Right hindlimb (tissue), 1 donor: ENCODE results near the gene NUMA1.

ENCODE experiments used
- DNase-seq: peaks from one replicate; pipeline ENCODE4 v3.0.0-alpha.2; 2018

Gene NUMA1

DNA sequence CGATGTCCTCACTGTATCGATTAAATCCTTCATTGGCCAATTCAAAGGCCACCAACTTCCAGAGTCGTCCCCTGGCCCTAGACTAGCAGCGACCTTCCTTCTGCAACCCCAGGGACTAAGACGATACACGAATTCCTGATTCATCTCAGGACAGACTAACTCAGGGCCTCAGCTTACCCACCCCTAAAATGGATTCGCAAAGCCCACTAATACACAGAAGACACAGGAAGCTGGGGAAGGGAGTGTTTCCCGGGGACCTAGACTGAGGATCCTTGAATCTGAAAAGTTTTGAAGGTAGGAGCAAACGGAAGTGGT, 22.2 kb upstream of the NUMA1 start:
- DNase-seq, result no peak

DNA sequence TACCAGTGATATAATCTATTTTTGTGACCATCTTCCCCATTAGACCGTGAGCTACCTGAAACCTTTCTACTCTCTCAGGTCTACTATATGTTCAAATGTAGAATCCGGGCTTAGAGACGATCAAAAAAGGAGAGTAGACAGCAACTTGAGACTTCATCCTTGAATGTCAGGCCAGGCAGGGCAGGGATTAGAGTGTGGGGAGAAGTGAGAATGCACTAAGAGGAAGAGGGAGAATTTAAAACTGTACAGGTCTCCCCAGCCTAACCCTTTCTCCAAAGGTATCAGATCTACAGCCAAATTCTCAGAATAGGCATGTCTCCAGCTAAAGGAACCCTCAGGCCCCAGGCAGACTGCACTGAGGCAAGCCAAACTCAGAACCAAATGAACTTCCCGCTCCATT, 21.8 kb upstream of the NUMA1 start:
- no peak for DNase-seq

DNA sequence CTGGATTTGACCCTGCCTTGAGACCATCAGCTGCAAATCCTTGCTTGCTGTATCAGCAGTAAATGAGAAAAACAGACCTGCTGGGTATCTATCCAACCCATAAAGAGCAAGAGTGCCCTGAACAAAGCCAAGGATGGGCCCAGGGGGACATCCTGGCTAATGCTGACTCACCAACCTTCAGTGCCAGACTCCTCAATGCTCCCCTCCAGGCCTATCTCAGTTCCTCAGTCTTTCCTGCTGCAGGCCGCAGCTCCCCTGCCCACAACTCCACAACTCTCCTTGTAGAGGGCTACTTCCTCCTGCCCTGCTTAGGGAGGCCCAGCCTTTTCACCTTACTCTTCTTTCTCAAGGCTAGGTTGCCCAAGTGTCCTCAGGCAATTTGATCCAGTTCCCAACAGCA, 20.1 kb upstream of the NUMA1 start:
- DNase-seq, result no peak

GRCh38 chr11:72100009-72100408, 19.7 kb upstream of the NUMA1 start:
- no peak for DNase-seq

GRCh38 chr11:72098741-72099140, 18.4 kb upstream of the NUMA1 start:
- no peak for DNase-seq

- DNase-seq, result peak; percentile 77
Observed at GRCh38 chr11:72091292-72091691, 10.9 kb upstream of the NUMA1 start.

- DNase-seq, result no peak
Observed at GRCh38 chr11:72088076-72088808, 7.9 kb upstream of the NUMA1 start.

DNA sequence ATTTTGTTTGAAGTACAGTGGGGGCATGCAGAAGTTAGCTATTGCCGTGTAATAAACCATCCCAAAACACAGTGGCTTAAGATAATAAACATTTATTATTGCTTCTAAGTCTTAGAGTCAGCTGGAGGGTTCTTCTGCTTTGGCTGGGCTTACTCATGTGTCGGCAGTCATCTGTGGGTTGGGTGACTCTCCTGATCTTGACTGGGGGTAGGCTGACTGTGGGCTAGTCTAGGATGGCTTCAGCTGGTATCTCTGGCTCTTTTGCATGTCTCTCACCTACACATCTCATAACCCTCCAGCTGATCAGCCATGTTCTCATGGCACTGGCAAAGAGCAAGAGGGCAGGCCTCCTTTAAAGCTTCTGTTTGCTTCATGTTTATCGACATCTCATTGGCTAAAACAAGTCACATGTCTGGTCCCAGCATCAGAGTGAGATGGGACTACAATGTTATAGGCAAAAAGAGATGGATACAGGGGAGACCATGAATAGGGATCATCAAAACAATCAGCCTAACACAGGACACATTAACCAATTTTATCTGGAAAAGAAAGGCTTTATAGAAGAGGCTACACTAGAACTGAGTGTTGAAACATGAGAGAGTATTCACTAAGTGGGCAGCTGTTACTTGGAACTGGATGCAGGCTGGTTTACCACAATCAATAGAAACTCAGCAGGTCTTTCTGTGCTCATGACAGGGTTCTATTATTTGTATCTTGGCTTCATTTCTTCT, 5.4 kb upstream of the NUMA1 start:
- DNase-seq, result no peak

DNA sequence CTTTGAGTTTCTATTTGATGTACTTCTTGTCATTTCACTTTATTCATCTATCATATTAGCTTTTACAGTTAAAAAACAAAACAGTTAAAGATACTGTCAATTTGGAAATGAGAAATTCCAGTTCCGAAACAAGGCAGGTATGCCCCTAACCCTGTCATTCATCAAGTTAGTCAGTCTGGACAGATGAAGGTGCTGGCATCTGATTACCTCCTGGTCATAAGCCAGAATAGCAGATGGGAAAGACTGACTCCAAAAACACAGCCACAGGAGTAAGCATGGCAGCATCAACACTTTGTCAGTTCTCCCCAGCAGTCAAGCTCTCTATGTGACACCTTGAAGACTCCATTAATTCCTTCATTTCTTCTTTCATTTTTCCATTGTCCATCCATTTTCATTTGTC, 4.6 kb upstream of the NUMA1 start:
- no peak for DNase-seq

- DNase-seq, result no peak
Observed at GRCh38 chr11:72084076-72084475, 3.7 kb upstream of the NUMA1 start.

- DNase-seq, result no peak
Observed at GRCh38 chr11:72083414-72083813, 3.1 kb upstream of the NUMA1 start.

DNA sequence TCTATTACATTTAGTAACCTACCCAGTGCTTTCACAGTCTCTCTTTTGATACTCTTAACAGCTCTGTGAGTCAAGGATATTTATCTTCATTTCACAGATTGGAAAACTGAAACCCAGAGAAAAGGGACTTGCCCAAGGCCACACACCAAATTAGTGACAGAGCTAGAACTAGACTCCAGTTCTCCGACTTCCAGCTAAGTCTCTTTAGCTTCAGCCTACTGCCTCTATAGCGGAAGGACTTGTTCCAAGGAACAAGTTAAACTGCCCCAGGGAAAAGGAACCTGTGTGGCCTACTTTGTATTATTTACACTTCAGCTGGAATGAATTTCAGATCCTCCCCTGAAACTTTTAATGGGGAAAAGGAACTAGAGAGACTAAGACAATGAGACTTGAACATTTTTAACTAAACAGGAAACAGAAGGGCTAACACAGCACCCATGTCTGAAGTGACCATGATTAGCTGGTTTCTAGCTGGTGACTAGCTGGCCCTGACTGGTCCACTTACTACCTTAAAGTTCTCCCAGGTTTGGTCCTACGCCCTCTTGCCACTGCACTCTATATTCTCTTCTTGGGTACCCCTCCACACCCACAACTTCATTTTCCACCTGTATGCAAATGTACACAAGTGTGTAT, 1.6 kb upstream of the NUMA1 start:
- no peak for DNase-seq

DNA sequence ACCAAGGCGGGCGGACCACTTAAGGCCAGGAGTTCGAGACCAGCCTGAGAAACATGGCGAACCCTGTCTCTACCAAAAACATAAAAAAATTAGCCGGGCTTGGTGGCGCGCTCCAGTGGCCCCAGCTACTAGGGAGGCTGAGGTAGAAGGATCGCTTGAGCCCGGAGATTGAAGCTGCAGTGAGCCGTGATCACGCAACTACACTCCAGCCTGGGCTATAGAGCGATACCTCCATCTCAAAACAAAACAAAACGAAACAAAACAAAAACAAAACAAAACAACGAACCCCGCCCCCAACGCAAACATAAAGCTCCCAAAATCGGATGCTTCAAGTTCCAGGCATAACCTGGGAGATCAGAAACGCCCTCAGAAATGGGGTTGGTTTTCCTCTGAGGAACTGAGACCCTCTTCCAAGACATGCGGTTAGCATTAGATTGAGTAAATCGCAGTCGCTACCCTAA, 872 bp upstream of the NUMA1 start:
- no peak for DNase-seq

- DNase-seq, result no peak
Observed at GRCh38 chr11:72079819-72080325, 470 bp downstream of the NUMA1 start.

DNA sequence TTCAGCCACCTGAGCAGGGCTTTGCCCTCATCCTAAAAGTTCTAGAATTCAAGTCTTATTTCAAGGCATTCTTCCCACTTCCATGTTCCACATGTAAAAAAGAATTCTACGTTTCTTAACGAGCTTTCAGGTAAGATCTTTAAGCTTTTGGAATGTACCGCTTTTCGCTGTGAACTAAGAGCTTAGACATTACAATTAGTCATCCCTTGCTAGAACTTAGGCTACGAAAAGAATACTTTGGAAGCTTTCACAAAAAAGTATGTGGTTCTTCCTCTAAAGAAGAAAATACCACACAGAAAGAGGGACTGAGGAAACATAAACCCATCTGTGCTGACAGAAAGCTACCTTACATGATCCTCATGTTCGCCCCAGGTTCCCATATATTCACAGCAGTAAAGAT, 1.9 kb downstream of the NUMA1 start:
- DNase-seq, result no peak

DNA sequence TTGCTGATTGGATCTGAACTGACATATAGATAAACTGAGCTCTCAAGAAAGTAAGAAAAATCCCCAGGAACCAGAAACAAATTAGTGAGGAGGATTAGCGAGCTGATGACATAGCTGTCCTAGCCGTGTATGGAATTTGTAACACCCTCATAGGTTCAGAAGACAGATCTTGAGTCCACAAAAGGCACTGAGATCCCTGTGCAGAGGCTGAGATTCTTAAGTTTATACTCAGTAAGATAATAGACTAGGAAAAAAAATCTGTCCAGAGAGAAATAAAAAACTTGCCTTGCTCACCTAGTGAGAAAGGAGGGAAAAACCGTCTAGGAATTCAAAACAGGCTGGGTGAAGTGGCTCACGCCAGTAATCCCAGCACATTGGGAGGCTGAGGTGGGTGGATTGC, 4.6 kb downstream of the NUMA1 start:
- DNase-seq, result no peak

DNA sequence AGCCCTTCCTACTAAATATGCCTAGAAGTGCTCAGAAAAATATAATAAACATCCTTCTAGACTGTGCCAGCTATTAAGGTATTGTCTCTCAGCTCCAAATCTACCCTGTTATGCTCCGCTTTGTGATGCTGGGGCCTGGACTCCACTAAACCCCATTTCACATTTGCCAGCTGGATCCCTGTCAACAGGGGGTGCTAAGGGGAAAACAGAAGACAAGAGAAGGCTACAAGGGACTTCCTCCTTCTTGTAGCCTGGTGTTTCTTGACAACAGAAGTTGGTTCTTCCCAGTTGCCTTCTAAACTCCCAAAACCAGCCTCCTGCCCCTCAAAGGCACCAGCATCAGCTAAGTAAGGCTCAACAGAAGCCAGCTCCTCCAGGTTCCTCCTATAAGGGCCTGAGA, 5.2 kb downstream of the NUMA1 start:
- no peak for DNase-seq

GRCh38 chr11:72072348-72072747, 8.0 kb downstream of the NUMA1 start:
- no peak for DNase-seq

- no peak for DNase-seq
Observed at GRCh38 chr11:72070491-72070890, 9.9 kb downstream of the NUMA1 start.

- peak; percentile 69 for DNase-seq
Observed at GRCh38 chr11:72069787-72070251, 10.5 kb downstream of the NUMA1 start.

- no peak for DNase-seq
Observed at GRCh38 chr11:72069200-72069599, 11.1 kb downstream of the NUMA1 start.

GRCh38 chr11:72067676-72068075, 12.7 kb downstream of the NUMA1 start:
- no peak for DNase-seq

- DNase-seq, result no peak
Observed at GRCh38 chr11:72067266-72067665, 13.1 kb downstream of the NUMA1 start.

DNA sequence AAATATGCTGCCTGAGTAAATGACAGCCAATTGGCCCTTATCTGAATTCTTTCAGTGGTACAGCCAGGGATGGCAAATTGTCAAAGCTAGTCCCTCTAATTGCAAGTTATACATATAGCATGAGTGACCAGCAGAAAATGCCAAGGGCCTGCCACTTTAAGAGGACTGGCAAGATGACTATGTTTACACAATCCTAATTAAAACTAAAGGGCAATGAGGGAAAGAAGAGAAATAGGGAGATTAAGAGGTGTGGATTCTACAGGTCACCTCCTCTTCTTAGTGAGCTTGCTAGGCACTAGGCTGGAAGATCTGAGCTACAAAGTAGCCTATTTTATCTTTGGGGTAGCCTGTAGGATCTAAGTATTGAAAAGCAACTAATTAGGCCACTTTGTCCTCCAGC, 13.5 kb downstream of the NUMA1 start:
- DNase-seq, result no peak
